CMK (cell line): ENCODE data around the gene PSAT1.
A peak's percentile ranks its signal among the peaks of the same experiment; 100 is the strongest.
"Not testable (repeated sequence)": the region's sequence is repeated elsewhere in the genome, so short reads cannot be mapped to it uniquely, and the experiment has no call there.

Experiments
- DNase-seq: peaks from one replicate; pipeline ENCODE4 v3.0.0-alpha.2; 2010; ENCODE audit warnings: low read depth

The PSAT1 gene

GRCh38 chr9:78296893-78297671, at the start of gene PSAT1:
Gene PSAT1 (plus strand): TSS chr9:78297125. CDS start chr9:78297211, 86 bp downstream.
- peak; percentile 71 for DNase-seq

GRCh38 chr9:78248635-78249034, 48.3 kb upstream of the PSAT1 start:
- DNase-seq: no peak

GRCh38 chr9:78249542-78249941, 47.4 kb upstream of the PSAT1 start:
- no peak for DNase-seq

GRCh38 chr9:78252616-78253015, 44.3 kb upstream of the PSAT1 start:
- DNase-seq: no peak

GRCh38 chr9:78253285-78253684, 43.6 kb upstream of the PSAT1 start:
- no peak for DNase-seq

GRCh38 chr9:78261403-78262001, 35.4 kb upstream of the PSAT1 start:
- DNase-seq: peak; percentile 1

GRCh38 chr9:78262655-78263054, 34.3 kb upstream of the PSAT1 start:
- no peak for DNase-seq

GRCh38 chr9:78267889-78268288, 29.0 kb upstream of the PSAT1 start:
- DNase-seq: no peak

GRCh38 chr9:78269784-78270183, 27.1 kb upstream of the PSAT1 start:
- DNase-seq: no peak

- DNase-seq: no peak
These were observed 24.6 kb upstream of the PSAT1 start for GRCh38 chr9:78272307-78272706.

- no peak for DNase-seq
These were observed 23.2 kb upstream of the PSAT1 start for GRCh38 chr9:78273761-78274160.

GRCh38 chr9:78278177-78278777, 18.6 kb upstream of the PSAT1 start:
- DNase-seq: no peak

- no peak for DNase-seq
These were observed 18.1 kb upstream of the PSAT1 start for GRCh38 chr9:78278801-78279200.

- no peak for DNase-seq
These were observed 15.8 kb upstream of the PSAT1 start for GRCh38 chr9:78280982-78281668.

GRCh38 chr9:78284181-78284580, 12.7 kb upstream of the PSAT1 start:
- not testable (repeated sequence) for DNase-seq

GRCh38 chr9:78286125-78286524, 10.8 kb upstream of the PSAT1 start:
- no peak for DNase-seq

- no peak for DNase-seq
These were observed 10.0 kb upstream of the PSAT1 start for GRCh38 chr9:78286946-78287388.

- no peak for DNase-seq
These were observed 8.6 kb upstream of the PSAT1 start for GRCh38 chr9:78288214-78288892.

GRCh38 chr9:78289474-78289873, 7.5 kb upstream of the PSAT1 start:
- no peak for DNase-seq

- DNase-seq: no peak
These were observed 5.5 kb upstream of the PSAT1 start for GRCh38 chr9:78291240-78291925.

GRCh38 chr9:78292026-78292425, 4.9 kb upstream of the PSAT1 start:
- no peak for DNase-seq
